Loucy (cell line): ENCODE results near the gene NXN.

ENCODE experiments used
- CTCF ChIP-seq: fragments of 200-600 bp; sonication (generic); conservative IDR thresholded peaks from 2 replicates; pipeline ENCODE4 v1.5.1; 2014; ENCODE audit warnings: mild to moderate bottlenecking, antibody characterized with exemption, low read length
- EZH2phosphoT487 ChIP-seq: fragments of 200-600 bp; IDR thresholded peaks from 2 replicates; pipeline ENCODE4 v1.6.1; 2018; ENCODE audit warnings: antibody characterized with exemption, mild to moderate bottlenecking, moderate library complexity, borderline replicate concordance

GRCh38 chr17:789160-789840, 190.3 kb downstream of the NXN start:
- TF ChIP-seq CTCF (no peak), EZH2phosphoT487 (no peak)
